ENCODE results near the gene FDCSP. TPM values are rescaled to one million over a fixed set of nuclear protein-coding genes. Genes with fewer than 3 reads are reported as not detected.
"Not testable (repeated sequence)": the region's sequence is repeated elsewhere in the genome, so short reads cannot be mapped to it uniquely, and the experiment has no call there.

FDCSP gene
- total RNA-seq, 1 donor = not detected

DNA sequence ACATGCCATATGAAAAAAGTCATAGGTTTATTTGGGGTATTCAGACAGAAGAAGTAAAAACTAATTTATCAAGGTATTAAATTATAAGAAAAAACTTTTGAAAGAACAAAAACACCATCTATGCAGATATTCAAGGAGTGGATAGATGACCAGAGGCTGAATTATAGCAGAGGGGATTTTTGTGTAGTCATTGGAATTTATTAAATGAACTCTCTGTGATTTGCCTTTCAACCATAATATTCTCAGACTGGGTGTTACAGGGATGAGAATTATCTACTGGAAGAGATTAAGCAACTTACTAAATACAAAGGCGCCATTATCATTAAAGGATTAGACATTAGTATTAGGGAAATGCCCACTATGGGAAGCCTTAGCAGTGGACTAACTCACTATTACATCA lies 9.4 kb upstream of the FDCSP start:
- H3K4me1 ChIP-seq (ENCODE audit: insufficient read depth, low read length); H3K9me3 ChIP-seq (ENCODE audit: low read depth, low read length); H3K79me2 ChIP-seq (ENCODE audit: insufficient read depth, low read length); H3K36me3 ChIP-seq (ENCODE audit: insufficient read depth, low read length); DNase-seq (ENCODE audit: insufficient read length, low spot score, missing footprints); H4K20me1 ChIP-seq (ENCODE audit: insufficient read depth, low read length); H3K27me3 ChIP-seq (ENCODE audit: insufficient read depth, low read length); H3K27ac ChIP-seq (ENCODE audit: low read depth, low read length); H3K4me2 ChIP-seq (ENCODE audit: insufficient read depth, low read length); H3K4me3 ChIP-seq (ENCODE audit: insufficient read depth, low read length); H2AFZ ChIP-seq (ENCODE audit: low read length): not testable (repeated sequence)

DNA sequence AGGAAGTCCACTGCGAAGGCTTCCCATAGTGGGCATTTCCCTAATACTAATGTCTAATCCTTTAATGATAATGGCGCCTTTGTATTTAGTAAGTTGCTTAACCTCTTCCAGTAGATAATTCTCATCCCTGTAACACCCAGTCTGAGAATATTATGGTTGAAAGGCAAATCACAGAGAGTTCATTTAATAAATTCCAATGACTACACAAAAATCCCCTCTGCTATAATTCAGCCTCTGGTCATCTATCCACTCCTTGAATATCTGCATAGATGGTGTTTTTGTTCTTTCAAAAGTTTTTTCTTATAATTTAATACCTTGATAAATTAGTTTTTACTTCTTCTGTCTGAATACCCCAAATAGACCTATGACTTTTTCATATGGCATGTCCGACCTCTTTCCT lies 4.5 kb upstream of the FDCSP start:
- H3K4me2 ChIP-seq (ENCODE audit: insufficient read depth, low read length); H3K79me2 ChIP-seq (ENCODE audit: insufficient read depth, low read length); H3K4me1 ChIP-seq (ENCODE audit: insufficient read depth, low read length); H3K27ac ChIP-seq (ENCODE audit: low read depth, low read length); H3K4me3 ChIP-seq (ENCODE audit: insufficient read depth, low read length); H3K36me3 ChIP-seq (ENCODE audit: insufficient read depth, low read length); H3K9me3 ChIP-seq (ENCODE audit: low read depth, low read length); H2AFZ ChIP-seq (ENCODE audit: low read length); H3K27me3 ChIP-seq (ENCODE audit: insufficient read depth, low read length); H4K20me1 ChIP-seq (ENCODE audit: insufficient read depth, low read length); DNase-seq (ENCODE audit: insufficient read length, low spot score, missing footprints): not testable (repeated sequence)

DNA sequence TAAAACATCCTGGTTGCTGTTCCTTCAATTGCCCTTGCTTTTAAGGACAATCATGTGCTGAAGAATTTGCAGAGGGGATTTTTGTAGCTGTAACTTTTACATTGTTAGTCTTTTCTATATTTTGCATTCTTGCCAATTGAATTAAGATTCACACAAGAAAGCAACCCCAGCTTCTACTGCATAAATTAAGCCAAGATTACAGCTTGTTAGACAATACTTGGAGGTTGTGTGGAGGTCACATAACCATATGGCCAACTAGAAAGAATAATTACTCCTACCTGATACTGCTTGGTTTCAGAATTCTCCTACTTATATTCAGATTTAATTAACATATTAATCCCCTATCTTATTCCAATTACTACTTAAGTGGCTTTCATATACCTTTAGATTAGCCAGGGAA lies 4.1 kb upstream of the FDCSP start:
- H3K36me3 ChIP-seq (ENCODE audit: insufficient read depth, low read length); H3K4me3 ChIP-seq (ENCODE audit: insufficient read depth, low read length); H3K9me3 ChIP-seq (ENCODE audit: low read depth, low read length); H3K4me1 ChIP-seq (ENCODE audit: insufficient read depth, low read length); DNase-seq (ENCODE audit: insufficient read length, low spot score, missing footprints); H3K4me2 ChIP-seq (ENCODE audit: insufficient read depth, low read length); H4K20me1 ChIP-seq (ENCODE audit: insufficient read depth, low read length); H3K27ac ChIP-seq (ENCODE audit: low read depth, low read length); H3K27me3 ChIP-seq (ENCODE audit: insufficient read depth, low read length); H2AFZ ChIP-seq (ENCODE audit: low read length); H3K79me2 ChIP-seq (ENCODE audit: insufficient read depth, low read length): not testable (repeated sequence)

DNA sequence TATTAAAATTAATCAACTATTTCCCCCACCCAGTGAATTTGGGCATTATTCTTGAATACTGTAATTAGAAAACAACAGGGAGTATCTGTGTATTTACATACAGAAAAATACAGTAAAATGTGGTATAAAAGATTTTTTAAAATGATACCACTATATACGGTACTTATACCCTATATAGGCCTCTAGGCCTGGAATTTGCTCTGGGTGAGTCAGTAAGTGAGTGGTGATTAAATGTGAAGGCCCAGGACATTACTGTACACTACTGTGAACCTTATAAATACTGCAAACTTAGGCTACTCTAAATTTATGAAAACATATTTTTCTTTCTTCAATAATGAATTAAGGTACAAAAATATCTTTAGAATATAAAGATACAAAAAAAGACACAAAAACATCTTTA lies 10.2 kb downstream of the FDCSP start:
- H3K4me2 ChIP-seq (ENCODE audit: insufficient read depth, low read length) = no peak overlapping the region
- no peak overlapping the region for H2AFZ ChIP-seq (ENCODE audit: low read length)
- no peak for DNase-seq (ENCODE audit: insufficient read length, low spot score, missing footprints)
- H3K79me2 ChIP-seq (ENCODE audit: insufficient read depth, low read length) = no peaks in the 10 kb centered on the region
- no peak overlapping the region for H3K27ac ChIP-seq (ENCODE audit: low read depth, low read length)
- TF ChIP-seq, protein P1, sequence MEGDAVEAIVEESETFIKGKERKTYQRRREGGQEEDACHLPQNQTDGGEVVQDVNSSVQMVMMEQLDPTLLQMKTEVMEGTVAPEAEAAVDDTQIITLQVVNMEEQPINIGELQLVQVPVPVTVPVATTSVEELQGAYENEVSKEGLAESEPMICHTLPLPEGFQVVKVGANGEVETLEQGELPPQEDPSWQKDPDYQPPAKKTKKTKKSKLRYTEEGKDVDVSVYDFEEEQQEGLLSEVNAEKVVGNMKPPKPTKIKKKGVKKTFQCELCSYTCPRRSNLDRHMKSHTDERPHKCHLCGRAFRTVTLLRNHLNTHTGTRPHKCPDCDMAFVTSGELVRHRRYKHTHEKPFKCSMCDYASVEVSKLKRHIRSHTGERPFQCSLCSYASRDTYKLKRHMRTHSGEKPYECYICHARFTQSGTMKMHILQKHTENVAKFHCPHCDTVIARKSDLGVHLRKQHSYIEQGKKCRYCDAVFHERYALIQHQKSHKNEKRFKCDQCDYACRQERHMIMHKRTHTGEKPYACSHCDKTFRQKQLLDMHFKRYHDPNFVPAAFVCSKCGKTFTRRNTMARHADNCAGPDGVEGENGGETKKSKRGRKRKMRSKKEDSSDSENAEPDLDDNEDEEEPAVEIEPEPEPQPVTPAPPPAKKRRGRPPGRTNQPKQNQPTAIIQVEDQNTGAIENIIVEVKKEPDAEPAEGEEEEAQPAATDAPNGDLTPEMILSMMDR (IDR thresholded peaks at IDR 0.05; ENCODE audit: extremely low read depth, low read depth, low read length) = no peak
- H3K4me1 ChIP-seq (ENCODE audit: insufficient read depth, low read length) = no peaks in the 10 kb centered on the region
- no peaks in the 10 kb centered on the region for H3K27me3 ChIP-seq (ENCODE audit: insufficient read depth, low read length)
- no peaks in the 10 kb centered on the region for H4K20me1 ChIP-seq (ENCODE audit: insufficient read depth, low read length)
- no peak overlapping the region for H3K4me3 ChIP-seq (ENCODE audit: insufficient read depth, low read length)
- no peaks in the 10 kb centered on the region for H3K36me3 ChIP-seq (ENCODE audit: insufficient read depth, low read length)
- H3K9me3 ChIP-seq (ENCODE audit: low read depth, low read length) = peaks cover 1% of the 10 kb centered on the region

DNA sequence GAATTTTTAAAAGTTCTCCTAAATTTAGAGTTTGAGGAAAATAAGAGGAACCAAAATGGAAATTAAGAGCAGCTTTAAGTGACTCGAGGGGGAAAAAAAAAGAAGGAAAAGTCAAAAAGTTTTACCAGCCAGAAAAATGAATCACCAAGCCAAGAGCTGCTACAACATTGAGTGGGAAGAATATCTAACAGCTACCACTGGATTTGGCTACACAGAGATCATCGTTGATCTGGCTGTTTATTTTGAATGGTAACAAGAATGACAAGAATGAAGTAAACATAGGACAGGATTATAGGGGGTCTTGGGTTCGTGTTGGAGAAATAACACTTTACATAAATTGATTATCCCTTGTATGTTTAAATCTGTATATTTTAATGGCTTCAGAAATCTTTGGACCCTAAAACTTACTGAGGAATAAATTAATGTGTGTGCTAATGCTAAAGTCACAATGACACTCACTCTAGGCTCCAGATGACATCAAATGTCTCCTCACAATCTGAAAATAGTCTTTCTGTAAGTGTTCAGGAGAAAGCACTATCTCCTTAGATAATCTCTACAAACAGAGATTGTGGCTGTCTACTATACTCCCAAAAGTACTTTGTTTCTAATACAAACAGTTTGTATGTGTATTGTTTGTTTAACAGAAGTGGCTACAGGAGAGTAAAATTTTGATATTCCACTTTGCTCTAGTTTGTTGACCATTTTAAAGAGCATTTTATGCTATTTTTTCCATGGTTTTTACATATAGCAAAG lies 13.4 kb downstream of the FDCSP start:
- H3K4me3 ChIP-seq (ENCODE audit: insufficient read depth, low read length) = no peak overlapping the region
- no peaks in the 10 kb centered on the region for H3K36me3 ChIP-seq (ENCODE audit: insufficient read depth, low read length)
- H4K20me1 ChIP-seq (ENCODE audit: insufficient read depth, low read length) = no peaks in the 10 kb centered on the region
- H3K9me3 ChIP-seq (ENCODE audit: low read depth, low read length) = no peaks in the 10 kb centered on the region
- TF ChIP-seq, protein P1 (IDR thresholded peaks at IDR 0.05; ENCODE audit: extremely low read depth, low read depth, low read length) = no peak
- H3K79me2 ChIP-seq (ENCODE audit: insufficient read depth, low read length) = no peaks in the 10 kb centered on the region
- no peak for DNase-seq (ENCODE audit: insufficient read length, low spot score, missing footprints)
- H2AFZ ChIP-seq (ENCODE audit: low read length) = no peak overlapping the region
- H3K27ac ChIP-seq (ENCODE audit: low read depth, low read length) = no peak overlapping the region
- no peaks in the 10 kb centered on the region for H3K27me3 ChIP-seq (ENCODE audit: insufficient read depth, low read length)
- no peak overlapping the region for H3K4me2 ChIP-seq (ENCODE audit: insufficient read depth, low read length)
- no peaks in the 10 kb centered on the region for H3K4me1 ChIP-seq (ENCODE audit: insufficient read depth, low read length)

All from osteoblast (primary cell).